Fibroblast of villous mesenchyme (primary cell): ENCODE results near the gene EHD4. TPM values are rescaled to one million over a fixed set of nuclear protein-coding genes. Genes with fewer than 3 reads are reported as not detected.

ENCODE experiments used
- DNase-seq: peaks from one replicate; pipeline ENCODE4 v3.0.0-alpha.2; 2010; ENCODE audit warnings: low read depth
- H3K4me3 ChIP-seq: 2 replicates; pipeline ENCODE4 v1.5.1; 2011; ENCODE audit warnings: low read depth, mild to moderate bottlenecking, low read length
- total RNA-seq: library from RNA; depleted of rRNA; stranded (reverse); fragments of >200 nt; gene quantifications from 2 replicates; pipeline ENCODE4 v1.2.3, GENCODE V29; 2012
- TF ChIP-seq, protein P1 (sequence below): IDR thresholded peaks from 2 replicates; pipeline ENCODE4 v1.5.1; 2012; ENCODE audit warnings: low read depth, mild to moderate bottlenecking, low read length; ENCODE audit not compliant: insufficient read depth

EHD4 gene
- total RNA-seq, 1 donor = 19.0 TPM

DNA sequence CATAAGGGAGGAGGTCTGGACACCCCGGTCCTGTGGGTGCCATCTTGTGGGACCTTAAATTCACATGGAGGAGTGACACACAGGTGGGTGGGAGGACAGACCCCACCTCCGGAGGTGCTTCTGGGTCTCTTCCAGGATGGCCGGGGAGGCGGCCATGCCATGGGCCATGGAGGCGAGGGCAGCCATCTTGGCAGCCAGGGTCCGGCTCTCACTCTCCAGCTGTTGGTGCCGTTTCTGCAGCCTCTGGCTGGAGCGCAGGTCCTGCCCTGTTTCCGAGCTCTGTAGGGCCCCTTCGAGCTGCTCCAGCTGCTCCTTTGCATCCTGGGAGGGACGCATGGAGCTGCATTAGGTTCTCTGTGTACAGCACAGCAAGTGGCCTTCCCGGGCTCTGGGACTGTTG, 97.6 kb downstream of the EHD4 start:
- no peak overlapping the region for H3K4me3 ChIP-seq
- no peak for DNase-seq
- TF ChIP-seq, protein P1, sequence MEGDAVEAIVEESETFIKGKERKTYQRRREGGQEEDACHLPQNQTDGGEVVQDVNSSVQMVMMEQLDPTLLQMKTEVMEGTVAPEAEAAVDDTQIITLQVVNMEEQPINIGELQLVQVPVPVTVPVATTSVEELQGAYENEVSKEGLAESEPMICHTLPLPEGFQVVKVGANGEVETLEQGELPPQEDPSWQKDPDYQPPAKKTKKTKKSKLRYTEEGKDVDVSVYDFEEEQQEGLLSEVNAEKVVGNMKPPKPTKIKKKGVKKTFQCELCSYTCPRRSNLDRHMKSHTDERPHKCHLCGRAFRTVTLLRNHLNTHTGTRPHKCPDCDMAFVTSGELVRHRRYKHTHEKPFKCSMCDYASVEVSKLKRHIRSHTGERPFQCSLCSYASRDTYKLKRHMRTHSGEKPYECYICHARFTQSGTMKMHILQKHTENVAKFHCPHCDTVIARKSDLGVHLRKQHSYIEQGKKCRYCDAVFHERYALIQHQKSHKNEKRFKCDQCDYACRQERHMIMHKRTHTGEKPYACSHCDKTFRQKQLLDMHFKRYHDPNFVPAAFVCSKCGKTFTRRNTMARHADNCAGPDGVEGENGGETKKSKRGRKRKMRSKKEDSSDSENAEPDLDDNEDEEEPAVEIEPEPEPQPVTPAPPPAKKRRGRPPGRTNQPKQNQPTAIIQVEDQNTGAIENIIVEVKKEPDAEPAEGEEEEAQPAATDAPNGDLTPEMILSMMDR = no peak

DNA sequence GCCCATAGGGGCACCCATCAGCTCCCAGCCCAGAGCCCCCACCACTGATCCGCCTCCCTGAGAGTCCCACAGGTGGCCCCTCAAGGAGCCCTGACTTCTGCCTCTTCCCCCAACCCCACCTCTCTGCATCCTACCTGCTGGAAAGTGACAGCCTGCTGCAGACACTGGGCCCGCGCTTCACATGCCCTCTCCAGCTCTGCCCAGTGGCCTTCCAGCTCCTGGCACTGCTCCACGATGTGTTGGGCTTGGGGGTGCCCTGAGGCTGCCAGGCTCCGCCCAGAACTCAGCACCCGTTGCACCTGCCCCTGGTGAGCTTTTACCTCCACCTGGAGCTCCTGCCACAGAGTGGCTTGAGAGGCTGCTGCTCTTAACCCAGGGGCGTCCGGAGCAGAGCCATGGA, 98.6 kb downstream of the EHD4 start:
- DNase-seq = no peak
- TF ChIP-seq, protein P1 = no peak
- no peak overlapping the region for H3K4me3 ChIP-seq

DNA sequence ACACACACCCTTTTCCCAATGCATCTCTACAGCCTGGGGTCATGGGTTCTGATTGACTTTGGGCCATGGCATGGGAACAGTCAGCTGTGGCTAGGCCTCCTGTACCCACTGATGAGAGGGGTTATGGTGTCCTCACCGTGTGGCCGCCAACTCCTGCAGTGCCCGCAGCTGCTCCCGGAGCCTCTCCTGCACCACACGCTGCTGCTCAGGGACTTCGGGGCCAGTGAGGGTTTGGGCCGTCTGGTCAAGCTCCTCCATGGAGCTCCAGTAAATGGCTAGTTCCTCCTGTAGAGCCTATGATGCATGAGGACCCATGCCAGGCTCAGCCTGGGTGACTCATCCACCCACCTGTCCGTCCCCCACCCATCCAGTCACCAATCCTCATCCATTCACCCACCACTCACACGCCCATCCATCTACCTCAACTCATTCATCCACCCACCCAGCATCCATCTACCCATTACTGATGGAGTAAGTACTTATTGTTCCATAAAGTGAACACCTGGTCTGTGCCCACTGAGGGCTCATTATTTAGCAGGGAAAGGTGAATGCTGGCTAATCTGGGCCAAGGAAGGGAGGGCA, 100.1 kb downstream of the EHD4 start:
- no peak overlapping the region for H3K4me3 ChIP-seq
- no peak for DNase-seq
- TF ChIP-seq, protein P1 = no peak

DNA sequence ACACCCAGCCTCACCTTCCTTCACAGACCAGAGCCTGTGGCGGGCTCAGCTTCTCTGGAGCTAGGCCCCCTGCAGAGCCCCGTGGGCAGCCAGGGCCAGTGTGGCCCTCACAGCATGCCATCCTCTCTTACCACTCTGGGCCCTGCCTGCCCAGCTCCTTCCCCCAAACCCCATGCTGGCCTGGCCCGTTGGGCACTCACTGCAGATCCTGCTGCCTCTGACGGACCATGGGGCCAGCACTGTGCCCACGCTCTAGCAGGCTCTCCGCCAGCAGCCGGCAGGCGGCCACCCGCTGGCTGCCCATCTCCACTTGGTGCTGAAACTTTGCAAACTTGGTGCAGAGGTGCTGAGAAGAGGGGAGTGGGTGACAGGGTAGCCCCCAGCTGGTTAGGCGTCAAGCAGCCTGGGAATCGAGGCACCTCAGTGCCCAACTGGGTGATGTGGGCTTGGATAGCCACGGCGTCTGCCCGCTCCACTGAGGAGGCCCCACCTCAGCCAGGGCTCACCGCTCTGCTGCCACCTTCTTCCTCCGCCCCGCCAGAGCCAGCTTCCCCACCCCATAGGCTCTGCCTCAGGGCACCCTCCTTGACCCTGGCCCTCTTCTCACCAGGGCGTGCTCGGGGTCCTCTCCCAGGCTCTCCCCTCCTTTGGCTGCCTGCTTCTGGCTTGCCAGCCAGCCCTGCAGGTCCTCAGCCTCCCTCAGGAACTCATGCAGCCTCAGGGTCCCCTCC, 101.0 kb downstream of the EHD4 start:
- TF ChIP-seq, protein P1 = no peak
- DNase-seq = no peak
- H3K4me3 ChIP-seq = no peak overlapping the region

DNA sequence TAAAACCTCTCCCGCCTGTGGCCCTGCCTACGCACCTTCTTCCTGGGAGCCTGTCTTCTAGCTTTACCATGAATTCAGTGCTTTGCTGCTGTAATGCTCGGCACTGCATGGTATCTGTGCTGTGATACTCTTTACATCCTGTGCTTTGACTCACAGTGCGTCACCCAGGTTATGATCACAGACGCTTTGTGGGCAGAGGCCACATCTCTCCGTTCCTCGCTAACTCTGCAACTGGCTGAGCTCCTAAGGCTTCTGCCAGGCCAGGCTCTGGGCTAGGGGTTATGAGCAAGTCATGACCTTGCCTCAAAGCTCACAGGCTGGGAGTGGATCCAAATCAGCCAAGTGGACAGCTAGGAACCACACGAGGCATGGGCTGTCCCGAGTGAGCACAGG, 101.7 kb downstream of the EHD4 start:
- DNase-seq = peak; percentile 59
- no peak overlapping the region for H3K4me3 ChIP-seq
- TF ChIP-seq, protein P1 = no peak

DNA sequence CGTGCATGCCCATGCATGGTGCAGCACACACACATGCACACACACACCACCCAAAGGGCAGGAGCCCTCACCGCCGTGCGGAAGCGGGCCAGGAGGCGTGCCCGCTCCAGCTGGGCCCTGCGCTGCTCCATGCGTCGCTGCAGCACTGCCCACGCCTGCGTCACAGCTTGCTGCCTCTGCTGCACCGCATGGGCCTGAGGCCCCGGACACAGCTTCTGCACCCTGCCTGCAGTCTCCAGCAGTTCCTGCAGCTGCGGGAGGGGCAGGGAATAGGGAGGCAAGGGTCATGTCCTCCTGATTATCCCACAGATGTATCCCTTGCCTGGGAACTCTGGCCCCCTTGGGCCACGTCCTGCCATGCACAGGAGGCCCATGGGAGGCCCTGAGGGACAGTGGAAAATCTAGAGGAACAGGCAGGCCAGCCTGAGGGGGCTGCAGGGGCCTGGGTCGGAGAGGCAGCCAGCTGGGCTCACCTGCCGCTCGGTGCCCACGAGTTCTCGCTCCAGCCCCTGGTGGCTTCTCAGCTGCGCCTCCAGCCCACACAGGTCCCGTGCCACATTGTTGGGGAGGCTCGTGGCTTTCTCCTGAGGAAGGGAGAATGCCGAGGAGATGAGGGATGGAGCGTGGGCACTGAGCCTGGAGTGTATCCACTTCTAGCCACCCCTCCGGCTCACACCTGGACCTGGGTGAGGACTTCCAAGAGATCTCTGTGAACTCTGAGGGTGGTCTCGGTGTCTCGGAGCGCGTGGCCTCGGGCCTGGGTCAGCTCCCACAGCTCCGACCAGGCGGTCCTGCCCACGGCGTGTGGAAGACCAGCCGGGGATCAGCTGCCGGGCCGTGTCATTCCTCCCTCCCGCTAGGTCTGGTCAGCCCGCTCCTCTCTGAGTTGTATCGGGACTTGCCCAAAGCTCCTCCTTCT, 102.3 kb downstream of the EHD4 start:
- H3K4me3 ChIP-seq = no peak overlapping the region
- no peak for DNase-seq
- TF ChIP-seq, protein P1 = no peak
